Activated B cell treated with CpG ODN at 0.5 μM for 24 hours (primary cell): ENCODE measurements around the gene ZKSCAN3. TPM values are rescaled to one million over a fixed set of nuclear protein-coding genes. Genes with fewer than 3 reads are reported as not detected.
A peak's percentile ranks its signal among the peaks of the same experiment; 100 is the strongest.

Experiments used
- ATAC-seq: fragments of 200-7000 bp; cut with Tn5 transposase; one replicate; pipeline ENCODE4 v1.10.0; 2021; ENCODE audit warnings: low read depth, mild to moderate bottlenecking, moderate library complexity
- CTCF ChIA-PET: fragments of 350-600 bp; sonication (Branson Sonifier 250); formaldehyde crosslinking; loops from one replicate; lab custom pipeline; 2021; ENCODE audit warnings: antibody characterized with exemption; lab: Charles Lee
- POLR2A ChIA-PET: fragments of 350-600 bp; sonication (Branson Sonifier 250); formaldehyde crosslinking; loops from one replicate; lab custom pipeline; 2021; ENCODE audit warnings: antibody characterized with exemption; lab: Charles Lee
- DNase-seq: peaks from one replicate; pipeline ENCODE4 v3.0.0; 2022
- H3K27ac Mint-ChIP-seq: one replicate; pipeline ENCODE4 v1.8.0; 2020; ENCODE audit warnings: mixed read lengths
- H3K27me3 Mint-ChIP-seq: one replicate; pipeline ENCODE4 v1.8.0; 2021; ENCODE audit warnings: mixed read lengths
- H3K36me3 Mint-ChIP-seq: one replicate; pipeline ENCODE4 v1.8.0; 2021; ENCODE audit warnings: low read depth, mixed read lengths
- H3K4me1 Mint-ChIP-seq: one replicate; pipeline ENCODE4 v1.8.0; 2021; ENCODE audit warnings: mixed read lengths
- H3K4me3 Mint-ChIP-seq: one replicate; pipeline ENCODE4 v1.8.0; 2020; ENCODE audit warnings: mild to moderate bottlenecking, mixed read lengths
- H3K9me3 Mint-ChIP-seq: one replicate; pipeline ENCODE4 v1.8.0; 2020; ENCODE audit warnings: mixed read lengths
- CTCF ChIP-seq: fragments of 200-600 bp; IDR thresholded peaks from one replicate; pipeline ENCODE4 v1.8.0; 2022; ENCODE audit warnings: antibody characterized with exemption, mild to moderate bottlenecking
- intact Hi-C: fragments of 100-400 bp; cut with micrococcal nuclease; formaldehyde crosslinking; loops from one replicate; pipeline ENCODE4 v1.15.1; 2024
- total RNA-seq: library from RNA; stranded (reverse); gene quantifications from 2 replicates; pipeline ENCODE4 v1.2.3, GENCODE V29; 2022

The ZKSCAN3 gene
- total RNA-seq, 1 donor from 2014 or later: 6.3 TPM

- Mint-ChIP-seq H3K4me1 (peaks cover 35% of the 10 kb centered on the region), H3K4me3 (peak overlapping the region; percentile 96), H3K27ac (no peak overlapping the region), H3K27me3 (peaks cover 4% of the 10 kb centered on the region), H3K36me3 (peaks cover 13% of the 10 kb centered on the region), H3K9me3 (no peaks in the 10 kb centered on the region)
- CTCF ChIA-PET: interaction anchor here (1.1 kb wide), 1 partner anchor 210 kb away, joined by 3 read pairs; no protein-coding TSS in a partner anchor
- DNase-seq: no peak
- no peak for TF ChIP-seq CTCF
- ATAC-seq: no peak
- intact Hi-C loops: loop anchor here (5.0 kb wide), 1 partner anchor 269 kb away; the partner anchor contains the start of gene ZNF165
- POLR2A ChIA-PET: interaction anchor here (2.1 kb wide), 2 partner anchors 32 to 210 kb away, joined by 15 to 19 read pairs; partner anchors contain the start of gene ZKSCAN8
Observed at GRCh38 chr6:28351087-28351486, 1.3 kb downstream of the ZKSCAN3 start.

GRCh38 chr6:28351493-28351925 lies 1.8 kb downstream of the ZKSCAN3 start:
- ATAC-seq (no peak), DNase-seq (no peak)
- no peaks in the 10 kb centered on the region for H3K9me3 Mint-ChIP-seq
- H3K27ac Mint-ChIP-seq: no peak overlapping the region
- peaks cover 37% of the 10 kb centered on the region for H3K4me1 Mint-ChIP-seq
- TF ChIP-seq CTCF: no peak
- ChIA-PET POLR2A (interaction anchor here (2.1 kb wide), 2 partner anchors 31 to 210 kb away, joined by 15 to 19 read pairs; partner anchors contain the start of gene ZKSCAN8), CTCF (no interaction called here)
- peaks cover 13% of the 10 kb centered on the region for H3K36me3 Mint-ChIP-seq
- peaks cover 4% of the 10 kb centered on the region for H3K27me3 Mint-ChIP-seq
- intact Hi-C loops: loop anchor here (5.0 kb wide), 1 partner anchor 269 kb away; the partner anchor contains the start of gene ZNF165
- H3K4me3 Mint-ChIP-seq: peak overlapping the region; percentile 7

- H3K4me3 Mint-ChIP-seq: no peak overlapping the region
- intact Hi-C loops: loop anchor here (5.0 kb wide), 1 partner anchor 271 kb away; the partner anchor contains the start of gene ZNF165
- DNase-seq: no peak
- peaks cover 37% of the 10 kb centered on the region for H3K4me1 Mint-ChIP-seq
- H3K36me3 Mint-ChIP-seq: peaks cover 13% of the 10 kb centered on the region
- POLR2A ChIA-PET: interaction anchor here (0.9 to 1.2 kb wide), 2 partner anchors 217 to 458 kb away, joined by 3 to 4 read pairs; no protein-coding TSS in a partner anchor
- no peak for TF ChIP-seq CTCF
- no peak for ATAC-seq
- H3K27me3 Mint-ChIP-seq: no peaks in the 10 kb centered on the region
- no peak overlapping the region for H3K27ac Mint-ChIP-seq
- H3K9me3 Mint-ChIP-seq: no peaks in the 10 kb centered on the region
- CTCF ChIA-PET: no interaction called here
Observed at GRCh38 chr6:28353356-28353755, 3.6 kb downstream of the ZKSCAN3 start.

- intact Hi-C loops: loop anchor here (5.0 kb wide), 1 partner anchor 272 kb away; the partner anchor contains the start of gene ZNF165
- ATAC-seq (no peak), DNase-seq (no peak)
- ChIA-PET CTCF (interaction anchor here (2.1 to 3.4 kb wide), 4 partner anchors 29 to 249 kb away, joined by 10 to 23 read pairs (median 18); partner anchors contain the start of gene ZKSCAN8), POLR2A (interaction anchor here (0.6 to 0.9 kb wide), 2 partner anchors 459 to 1223 kb away, joined by 3 read pairs; no protein-coding TSS in a partner anchor)
- H3K9me3 Mint-ChIP-seq: no peaks in the 10 kb centered on the region
- no peak for TF ChIP-seq CTCF
- peaks cover 13% of the 10 kb centered on the region for H3K36me3 Mint-ChIP-seq
- H3K4me3 Mint-ChIP-seq: no peak overlapping the region
- H3K4me1 Mint-ChIP-seq: peaks cover 37% of the 10 kb centered on the region
- no peaks in the 10 kb centered on the region for H3K27me3 Mint-ChIP-seq
- H3K27ac Mint-ChIP-seq: no peak overlapping the region
Observed at GRCh38 chr6:28353981-28354676, 4.4 kb downstream of the ZKSCAN3 start.
